GM12891 (cell line): ENCODE results near the gene CENPB.

Source experiments
- PAX5 ChIP-seq: IDR thresholded peaks from 2 replicates; pipeline ENCODE4 v1.6.1; 2011; ENCODE audit warnings: low read length, moderate library complexity, mild to moderate bottlenecking; ENCODE audit not compliant: insufficient read depth, severe bottlenecking
- POLR2A ChIP-seq: IDR thresholded peaks from 2 replicates; pipeline ENCODE4 v1.6.1; 2011; ENCODE audit warnings: low read depth, low read length, control low read depth
- POLR2AphosphoS5 ChIP-seq: IDR thresholded peaks from 2 replicates; pipeline ENCODE4 v1.6.1; 2011; ENCODE audit warnings: low read depth, low read length, control low read depth
- POU2F2 ChIP-seq: IDR thresholded peaks from 2 replicates; pipeline ENCODE4 v1.6.1; 2011; ENCODE audit warnings: low read depth, mild to moderate bottlenecking, control low read depth, low read length, moderate library complexity
- SPI1 ChIP-seq: IDR thresholded peaks from 2 replicates; pipeline ENCODE4 v1.6.1; 2011; ENCODE audit warnings: low read depth, low read length, control low read depth
- TAF1 ChIP-seq: IDR thresholded peaks from 2 replicates; pipeline ENCODE4 v1.6.1; 2011; ENCODE audit warnings: low read depth, low read length, control low read depth

- TF ChIP-seq TAF1 (no peak), POLR2AphosphoS5 (no peak), POLR2A (no peak), POU2F2 (no peak), SPI1 (no peak), PAX5 (no peak)
Measured at GRCh38 chr20:3803854-3804253, 17.3 kb upstream of the CENPB start.
